ENCODE measurements around the gene RPUSD3.

GRCh38 chr3:9828801-9829755, 14.7 kb downstream of the RPUSD3 start:
- TF ChIP-seq CTCF (IDR thresholded peaks at IDR 0.05): no peak
- TF ChIP-seq RFX5 (IDR thresholded peaks at IDR 0.05): no peak
- no peak for TF ChIP-seq EP300 (IDR thresholded peaks at IDR 0.05)
- no peak for TF ChIP-seq USF2 (IDR thresholded peaks at IDR 0.05)
- TF ChIP-seq REST (IDR thresholded peaks at IDR 0.05): no peak
- TF ChIP-seq SMC3 (IDR thresholded peaks at IDR 0.05): no peak
- no peak for TF ChIP-seq CEBPB (IDR thresholded peaks at IDR 0.05)
